HCT116 (cell line): Measurements from ENCODE around the gene CCL24.

Experiments
- EZH2phosphoT487 ChIP-seq: fragments of 200-600 bp; IDR thresholded peaks from 2 replicates; pipeline ENCODE4 v1.6.1; 2018; ENCODE audit warnings: antibody characterized with exemption, borderline replicate concordance
- RAD21 ChIP-seq: IDR thresholded peaks from 2 replicates; pipeline ENCODE4 v1.6.1; 2012; ENCODE audit warnings: low read depth, mild to moderate bottlenecking
- SIN3A ChIP-seq: IDR thresholded peaks from 2 replicates; pipeline ENCODE4 v1.6.1; 2012; ENCODE audit warnings: low read depth
- SP1 ChIP-seq: IDR thresholded peaks from 2 replicates; pipeline ENCODE4 v1.6.1; 2012; ENCODE audit warnings: low read depth
- ZNF274 ChIP-seq: fragments of 200-500 bp; sonication (Bioruptor generic); IDR thresholded peaks from 2 replicates; pipeline ENCODE4 v1.6.1; 2014; ENCODE audit warnings: mild to moderate bottlenecking, low read depth, low read length, inconsistent platforms
- TF ChIP-seq, protein P1 (sequence below), 3 experiments: fragments of 200-600 bp in 1 of 3; sonication (generic) in 1 of 3; IDR thresholded peaks in 2 of 3; conservative IDR thresholded peaks in 1 of 3; 2 replicates each; pipeline ENCODE4 v1.5.1; 2012 to 2017; ENCODE audit warnings: low read depth in 2 of 3, low read length in 2 of 3, antibody characterized with exemption in 1 of 3, borderline replicate concordance in 1 of 3, control low read depth in 1 of 3, mild to moderate bottlenecking in 1 of 3, mixed read lengths in 1 of 3, mixed run types in 1 of 3, moderate library complexity in 1 of 3; ENCODE audit not compliant: insufficient read depth in 1 of 3

DNA sequence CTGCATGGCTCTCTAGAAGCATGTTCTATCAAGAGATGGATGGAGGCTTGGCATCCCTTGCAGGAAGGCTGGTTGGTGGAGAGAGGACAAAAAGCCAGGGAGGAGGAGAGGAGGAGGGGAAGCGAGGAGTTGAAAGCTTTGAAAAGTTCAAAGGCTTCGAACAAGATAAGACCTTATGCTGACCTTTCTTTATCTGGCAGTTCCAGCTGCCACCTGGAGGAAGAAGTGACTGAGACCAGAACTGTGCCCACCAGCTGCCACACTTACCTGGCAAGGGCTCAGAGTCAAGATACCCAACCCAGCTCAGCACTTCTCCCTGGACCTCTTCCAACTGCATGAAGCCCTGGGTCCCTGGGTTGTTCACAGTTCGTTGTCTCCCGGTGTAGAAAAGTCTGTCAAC lies 14.8 kb downstream of the CCL24 start:
- TF ChIP-seq SIN3A (no peak), ZNF274 (no peak), EZH2phosphoT487 (no peak), SP1 (no peak), RAD21 (no peak; the same call in 1 of the 2 replicates)
- TF ChIP-seq, protein P1, sequence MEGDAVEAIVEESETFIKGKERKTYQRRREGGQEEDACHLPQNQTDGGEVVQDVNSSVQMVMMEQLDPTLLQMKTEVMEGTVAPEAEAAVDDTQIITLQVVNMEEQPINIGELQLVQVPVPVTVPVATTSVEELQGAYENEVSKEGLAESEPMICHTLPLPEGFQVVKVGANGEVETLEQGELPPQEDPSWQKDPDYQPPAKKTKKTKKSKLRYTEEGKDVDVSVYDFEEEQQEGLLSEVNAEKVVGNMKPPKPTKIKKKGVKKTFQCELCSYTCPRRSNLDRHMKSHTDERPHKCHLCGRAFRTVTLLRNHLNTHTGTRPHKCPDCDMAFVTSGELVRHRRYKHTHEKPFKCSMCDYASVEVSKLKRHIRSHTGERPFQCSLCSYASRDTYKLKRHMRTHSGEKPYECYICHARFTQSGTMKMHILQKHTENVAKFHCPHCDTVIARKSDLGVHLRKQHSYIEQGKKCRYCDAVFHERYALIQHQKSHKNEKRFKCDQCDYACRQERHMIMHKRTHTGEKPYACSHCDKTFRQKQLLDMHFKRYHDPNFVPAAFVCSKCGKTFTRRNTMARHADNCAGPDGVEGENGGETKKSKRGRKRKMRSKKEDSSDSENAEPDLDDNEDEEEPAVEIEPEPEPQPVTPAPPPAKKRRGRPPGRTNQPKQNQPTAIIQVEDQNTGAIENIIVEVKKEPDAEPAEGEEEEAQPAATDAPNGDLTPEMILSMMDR (IDR thresholded peaks at IDR 0.05 in 2 of 3, conservative IDR thresholded peaks at IDR 0.05 in 1 of 3; ENCODE audit: borderline replicate concordance in 1 of 3, insufficient read depth in 1 of 3, low read depth in 2 of 3, low read length in 2 of 3) = no peak
